Dermis microvascular lymphatic vessel endothelial cell (primary cell): ENCODE results near the gene CEP57L1. TPM values are rescaled to one million over a fixed set of nuclear protein-coding genes. Genes with fewer than 3 reads are reported as not detected.
"Not testable (repeated sequence)": the region's sequence is repeated elsewhere in the genome, so short reads cannot be mapped to it uniquely, and the experiment has no call there.

Experiments used
- DNase-seq, 2 donors: peaks; one replicate each; pipeline versions ENCODE4 v3.0.0 to v3.0.0-alpha.2; 2010; ENCODE audit warnings: low read depth in 2 of 2
- total RNA-seq: library from RNA; depleted of rRNA; stranded (reverse); fragments of >200 nt; gene quantifications from 2 replicates; pipeline ENCODE4 v1.2.1, GENCODE V29; 2014

Gene CEP57L1
- total RNA-seq, 1 donor from 2014 or later, result 15.5 TPM

DNA sequence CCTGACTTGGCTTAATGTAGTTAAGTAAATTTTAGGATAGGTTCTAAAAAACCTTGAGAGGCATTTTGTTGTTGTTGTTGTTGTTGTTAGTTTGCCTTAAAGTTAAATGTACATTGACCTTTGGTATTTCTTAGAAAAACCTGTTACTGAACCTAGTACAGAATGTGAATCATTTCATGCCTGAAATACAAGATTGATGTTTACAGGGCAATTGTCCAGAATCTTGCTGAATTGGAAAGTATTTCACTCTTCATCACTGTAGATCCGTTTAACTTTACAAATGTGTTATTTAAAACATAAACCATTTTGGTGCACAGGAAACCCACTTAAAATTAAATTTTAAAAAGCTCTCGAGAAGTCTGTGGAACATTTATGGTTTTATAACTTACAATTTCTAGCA is 75.0 kb downstream of the CEP57L1 start:
- DNase-seq, result no peak

DNA sequence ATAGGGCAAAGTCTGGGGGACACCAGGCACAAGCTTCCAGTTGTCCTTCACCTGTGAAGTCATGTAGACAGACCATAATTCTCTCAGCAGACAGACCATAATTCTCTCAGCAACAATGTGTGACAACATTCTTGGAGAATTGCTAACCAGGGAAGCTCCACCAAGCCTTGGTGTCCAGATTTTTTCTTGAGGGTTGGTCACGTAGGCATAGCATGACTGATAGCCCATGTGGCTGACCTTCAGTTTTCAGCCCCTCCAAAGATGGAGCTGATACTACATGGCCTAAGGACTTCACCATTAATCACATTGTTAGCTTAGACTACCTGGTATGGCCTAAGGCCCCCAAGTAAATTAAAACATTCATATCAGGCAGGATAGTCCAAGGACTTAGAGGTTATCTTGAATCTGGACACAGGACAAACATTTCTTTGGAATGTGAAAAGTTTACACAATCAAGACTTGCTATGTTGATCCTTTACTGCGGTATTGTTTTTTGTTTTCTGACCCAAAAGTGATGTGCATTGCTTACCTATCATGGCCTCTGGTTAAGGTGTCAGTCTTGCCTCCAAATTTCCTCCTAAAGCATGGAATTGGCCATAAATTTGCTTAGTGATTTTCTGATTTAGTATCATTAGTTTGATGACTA is 76.9 kb downstream of the CEP57L1 start:
- DNase-seq, result no peak

DNA sequence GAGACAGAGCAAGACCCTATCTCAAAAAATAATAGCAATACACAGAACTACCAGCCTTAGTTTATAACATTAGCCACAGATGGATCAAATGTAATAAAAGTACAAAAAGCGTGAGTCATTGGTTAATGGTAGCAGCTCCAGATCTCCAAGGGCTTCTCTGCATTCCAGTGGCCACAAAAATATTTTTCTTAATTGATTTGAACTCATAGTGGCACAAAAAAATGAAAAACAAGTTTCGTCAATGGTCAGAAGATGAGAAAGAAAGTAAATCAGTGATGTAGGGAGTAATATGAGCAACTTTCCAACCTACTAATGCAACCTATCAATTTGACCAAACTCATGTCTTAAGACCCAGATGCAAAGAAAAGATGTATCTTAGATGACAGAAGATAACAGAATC is 79.6 kb downstream of the CEP57L1 start:
- no peak for DNase-seq

DNA sequence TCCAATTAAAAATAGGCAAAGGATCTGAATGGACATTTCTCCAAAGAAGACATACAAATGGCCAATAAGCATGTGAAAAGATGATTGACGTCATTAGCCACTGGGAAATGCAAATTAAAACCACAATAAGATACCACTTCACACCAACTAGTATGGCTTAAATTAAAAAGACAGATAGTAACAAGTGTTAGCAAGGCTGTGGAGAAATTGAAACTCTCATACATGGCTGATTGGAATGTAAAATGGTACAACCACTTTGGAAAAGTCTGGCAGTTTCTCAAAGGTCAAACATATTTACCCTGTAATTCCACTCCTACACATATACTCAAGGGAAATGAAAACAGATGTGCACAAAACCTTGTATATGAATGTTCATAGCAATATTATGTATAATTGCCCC is 83.6 kb downstream of the CEP57L1 start:
- DNase-seq, result no peak

DNA sequence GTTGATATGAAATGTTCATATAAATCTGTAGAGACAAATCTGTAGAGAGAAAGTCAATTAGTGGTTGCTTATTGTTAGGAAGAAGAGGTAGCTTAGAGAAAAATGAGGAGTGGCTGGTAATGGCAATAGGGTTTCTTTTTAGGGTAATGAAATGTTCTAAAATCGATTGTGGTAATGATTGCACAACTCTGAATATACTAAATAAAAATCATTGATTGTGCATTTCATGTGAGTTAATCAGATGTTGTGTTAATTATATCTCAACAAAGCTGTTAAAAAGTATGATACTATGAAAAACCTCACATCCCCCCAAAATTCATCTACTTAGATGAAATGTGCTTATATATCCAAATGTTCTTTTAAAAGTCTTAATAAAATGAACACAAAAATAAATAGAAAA is 84.2 kb downstream of the CEP57L1 start:
- no peak for DNase-seq

DNA sequence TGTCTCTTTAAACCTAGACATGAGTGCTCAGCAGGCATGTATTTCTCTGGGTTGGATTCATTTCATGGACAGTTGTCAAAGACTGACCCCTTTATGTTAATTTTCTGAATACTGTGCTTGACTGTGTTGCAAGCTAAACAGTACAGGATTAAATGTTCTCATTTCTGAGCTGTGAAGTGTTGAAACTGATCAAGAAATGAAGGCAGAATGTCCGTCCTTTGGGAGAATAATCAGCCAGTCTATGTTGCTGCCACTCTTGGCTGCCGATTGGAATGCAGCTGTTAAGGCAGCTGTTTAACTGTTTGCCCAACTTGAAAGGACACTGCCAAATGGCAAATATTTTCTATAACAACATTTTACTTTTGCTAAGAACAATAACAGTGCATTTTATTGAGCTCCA is 87.3 kb downstream of the CEP57L1 start:
- peak in 1 of 2 donors; percentile 6 for DNase-seq

DNA sequence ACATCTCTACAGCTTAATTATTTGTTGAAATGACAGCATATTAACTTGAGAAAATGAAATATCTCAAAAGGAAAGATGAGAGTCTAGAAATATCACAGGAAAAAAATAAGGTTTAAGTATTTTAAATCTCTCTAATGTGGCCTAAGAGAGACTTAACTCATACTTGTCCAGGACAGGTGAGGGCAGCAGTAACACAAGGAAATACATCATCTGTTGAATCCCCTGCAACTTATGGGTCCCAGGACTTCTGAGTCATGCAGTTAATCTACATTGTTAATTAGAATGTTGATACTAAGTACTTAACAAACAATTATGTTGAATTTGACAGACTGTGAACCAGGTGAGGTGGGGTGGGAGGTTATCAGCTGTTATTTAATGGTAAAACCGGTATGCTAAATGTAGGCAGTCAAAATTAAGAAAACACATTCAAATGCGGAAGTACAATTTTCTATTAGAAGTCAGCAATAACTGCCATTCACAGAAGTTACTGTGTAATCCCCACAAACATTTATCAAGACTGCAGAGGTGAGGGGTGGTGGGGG is 87.9 kb downstream of the CEP57L1 start:
- DNase-seq, result no peak

- no peak for DNase-seq
These were observed 89.3 kb downstream of the CEP57L1 start for GRCh38 chr6:109184638-109185037.

DNA sequence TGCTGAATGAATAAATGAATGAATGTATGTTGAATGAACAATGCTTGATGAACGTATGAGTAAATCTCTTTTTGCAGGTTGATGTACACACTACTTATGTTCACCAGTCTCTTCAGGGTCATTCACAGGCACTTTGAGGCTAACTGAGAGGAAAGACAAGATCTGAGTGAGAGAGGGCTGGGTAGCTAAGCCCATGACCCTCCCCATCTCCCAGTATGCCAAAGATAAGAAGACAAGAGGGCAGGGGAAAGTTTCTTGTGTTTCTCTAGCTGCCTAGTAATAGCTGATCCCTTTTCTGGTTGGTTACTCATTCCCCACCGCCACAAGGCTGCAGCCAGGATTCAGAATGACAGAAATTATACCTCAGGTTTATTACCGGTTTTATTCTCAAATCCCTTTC is 90.7 kb downstream of the CEP57L1 start:
- no peak for DNase-seq

GRCh38 chr6:109187399-109188114 is 92.2 kb downstream of the CEP57L1 start:
- peak; percentile 11 to 43 for DNase-seq

DNA sequence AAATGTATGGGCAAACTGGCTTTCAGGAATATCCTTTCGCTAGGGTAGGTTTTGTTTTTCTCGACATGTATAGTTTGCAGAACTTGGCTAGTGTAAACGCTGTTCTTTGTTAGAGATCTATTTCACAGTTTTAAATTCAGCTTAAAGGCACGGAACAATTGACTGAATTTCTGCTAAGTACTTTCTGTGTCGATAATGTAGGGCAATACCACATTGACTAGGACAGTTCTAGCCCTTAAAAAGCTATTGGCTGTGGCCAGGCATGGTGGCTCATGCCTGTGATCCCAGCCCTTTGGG is 92.8 kb downstream of the CEP57L1 start:
- DNase-seq, result no peak

DNA sequence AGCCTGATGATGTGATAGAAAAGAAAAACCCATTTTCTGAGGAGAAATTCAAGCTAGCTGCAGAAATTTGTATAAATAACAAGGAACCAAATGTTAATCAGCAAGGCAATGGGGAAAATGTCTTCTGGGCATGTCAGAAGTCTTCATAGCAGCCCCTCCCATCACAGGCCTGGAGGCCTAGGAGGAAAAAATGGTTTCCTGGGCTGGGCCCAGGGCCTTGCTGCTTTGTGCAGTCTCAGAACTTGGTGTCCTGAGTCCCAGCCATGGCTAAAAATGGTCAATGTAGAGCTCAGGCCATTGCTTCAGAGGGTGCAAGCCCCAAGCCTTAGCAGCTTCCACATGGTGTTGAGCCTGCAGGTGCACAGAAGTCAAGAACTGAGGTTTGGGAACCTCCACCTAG is 96.1 kb downstream of the CEP57L1 start:
- not testable (repeated sequence) for DNase-seq

DNA sequence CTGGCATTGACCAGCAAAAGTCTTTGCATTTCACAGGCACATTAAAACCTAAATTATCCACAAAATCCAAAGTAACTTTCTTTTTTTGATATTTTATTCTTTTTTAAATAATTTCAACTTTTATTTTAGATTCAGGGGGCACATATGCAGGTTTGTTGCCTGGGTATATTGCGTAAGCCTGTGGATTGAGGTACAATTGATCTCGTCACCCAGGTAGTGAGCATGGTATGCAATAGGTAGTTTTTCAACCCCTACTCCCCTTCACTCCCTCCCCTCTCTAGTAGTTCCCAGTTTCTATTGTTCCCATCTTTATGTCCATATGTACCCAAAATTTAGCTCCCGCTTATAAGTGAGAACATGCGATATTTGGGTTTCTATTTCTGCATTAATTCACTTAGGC is 97.6 kb downstream of the CEP57L1 start:
- DNase-seq, result no peak

DNA sequence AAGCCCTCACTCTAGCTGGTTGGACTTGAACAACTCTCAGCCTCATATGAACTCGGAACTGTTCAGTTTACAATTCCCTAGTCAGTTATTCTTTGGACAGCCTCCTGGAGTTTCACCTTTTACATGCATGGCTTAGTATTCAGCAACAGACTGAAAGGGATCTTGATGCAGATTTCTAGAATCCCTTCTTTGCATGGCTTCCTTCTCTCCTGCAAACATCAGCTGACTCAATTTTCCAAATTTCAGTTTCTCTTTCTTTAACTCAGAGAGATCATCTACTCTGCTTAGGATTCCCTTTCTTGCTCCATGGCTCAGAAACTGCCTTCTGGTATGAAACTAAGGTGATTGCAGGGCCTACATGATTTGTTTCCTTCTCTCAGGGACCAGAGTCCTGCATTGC is 99.6 kb downstream of the CEP57L1 start:
- DNase-seq, result no peak

DNA sequence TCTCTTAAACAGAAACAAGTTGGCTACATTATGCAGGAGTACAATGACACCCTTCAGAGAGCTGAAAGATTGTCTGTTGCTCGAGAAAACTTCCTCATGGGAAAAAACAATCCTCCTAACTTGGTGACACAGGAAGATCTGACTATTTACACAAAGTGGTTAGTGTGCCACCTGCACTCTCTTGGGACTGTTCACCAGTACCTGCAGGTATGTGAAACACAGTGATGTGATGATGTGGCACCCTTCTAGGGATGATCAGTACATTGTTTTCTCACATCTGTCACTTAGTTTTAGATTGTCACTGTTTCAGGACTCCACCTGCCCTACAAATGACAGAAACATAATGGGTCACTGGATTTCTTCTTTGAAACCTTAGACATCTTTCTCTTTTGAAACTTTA is 101.8 kb downstream of the CEP57L1 start:
- DNase-seq, result no peak

DNA sequence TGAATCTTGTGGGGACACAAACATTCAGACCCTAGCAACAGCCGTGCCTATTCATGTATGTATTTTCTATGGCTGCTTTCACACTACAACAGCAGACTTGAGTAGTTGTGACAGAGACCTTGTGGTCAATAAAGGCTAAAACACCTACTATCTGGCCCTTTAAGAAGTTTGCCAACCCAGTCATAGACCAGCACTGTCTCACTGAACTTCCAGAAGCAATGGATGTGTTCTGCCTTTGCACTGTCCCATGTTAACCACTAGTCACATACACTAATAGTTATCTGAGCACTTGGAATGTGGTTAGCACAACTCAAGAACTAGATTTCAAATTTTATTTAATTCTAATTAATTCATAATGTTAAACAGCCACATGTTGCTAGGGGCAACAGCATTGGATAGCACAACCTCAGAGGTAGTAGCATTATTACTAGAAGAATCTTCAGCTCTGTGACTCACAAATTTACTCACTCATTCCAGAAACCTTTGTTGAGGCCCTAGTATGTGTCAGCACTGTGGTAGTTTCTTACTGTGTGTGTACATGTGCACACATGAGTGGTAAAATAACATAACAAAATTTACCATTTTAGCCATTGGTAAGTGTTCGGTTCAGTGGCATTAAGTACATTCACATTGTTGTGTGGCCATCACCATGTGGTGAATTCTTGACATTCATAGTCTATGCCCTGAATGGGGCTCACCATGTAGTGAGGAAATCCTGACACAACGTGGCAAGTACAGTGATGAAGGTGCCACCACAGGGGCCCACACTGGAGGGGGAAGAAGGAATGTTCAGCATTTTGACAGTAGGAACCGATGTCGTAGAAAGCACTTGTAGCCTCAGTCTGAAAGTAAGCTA is 107.3 kb downstream of the CEP57L1 start:
- no peak for DNase-seq

- no peak for DNase-seq
These were observed 109.2 kb downstream of the CEP57L1 start for GRCh38 chr6:109204511-109204910.

DNA sequence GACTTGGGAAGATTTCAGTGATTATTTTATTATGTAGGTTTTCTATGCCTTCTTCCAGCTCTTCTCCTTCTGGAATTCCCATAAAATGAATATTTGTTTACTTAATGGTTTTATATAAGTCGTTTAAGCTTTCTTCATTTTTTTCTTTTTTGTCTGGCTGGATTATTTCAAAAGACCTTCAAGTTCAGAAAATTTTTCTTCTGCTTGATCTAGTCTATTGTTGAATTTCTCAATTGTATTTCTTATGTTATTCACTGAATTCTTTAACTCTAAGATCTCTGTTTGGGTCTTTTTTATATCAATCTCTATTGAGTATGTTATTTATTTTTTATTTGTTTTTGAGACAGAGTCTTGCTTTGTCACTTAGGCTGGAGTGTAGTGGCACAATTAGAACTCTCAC is 117.4 kb downstream of the CEP57L1 start:
- no peak for DNase-seq
